Kidney epithelial cell (primary cell): ENCODE results near the gene THAP7. TPM values are rescaled to one million over a fixed set of nuclear protein-coding genes. Genes with fewer than 3 reads are reported as not detected.

Source experiments
- DNase-seq: peaks from one replicate; pipeline ENCODE4 v3.0.0-alpha.2; 2010; ENCODE audit warnings: low read depth
- H3K27me3 ChIP-seq: 2 replicates; pipeline ENCODE4 v1.6.0; 2011; ENCODE audit warnings: low read length; ENCODE audit not compliant: control insufficient read depth, insufficient read depth
- H3K36me3 ChIP-seq: 2 replicates; pipeline ENCODE4 v1.5.1; 2011; ENCODE audit warnings: low read length; ENCODE audit not compliant: control insufficient read depth, insufficient read depth
- H3K4me3 ChIP-seq: 2 replicates; pipeline ENCODE4 v1.5.1; 2011; ENCODE audit warnings: low read depth, mild to moderate bottlenecking, control low read depth, low read length
- total RNA-seq: library from RNA; depleted of rRNA; stranded (reverse); fragments of >200 nt; gene quantifications from 2 replicates; pipeline ENCODE4 v1.2.3, GENCODE V29; 2015
- TF ChIP-seq, protein P1 (sequence below): IDR thresholded peaks from 2 replicates; pipeline ENCODE4 v1.5.1; 2011; ENCODE audit warnings: mild to moderate bottlenecking, moderate library complexity, low read length, control low read depth, inconsistent platforms; ENCODE audit not compliant: insufficient read depth, poor library complexity, severe bottlenecking

The THAP7 gene
- total RNA-seq, 1 donor from 2014 or later = 37.9 TPM

DNA sequence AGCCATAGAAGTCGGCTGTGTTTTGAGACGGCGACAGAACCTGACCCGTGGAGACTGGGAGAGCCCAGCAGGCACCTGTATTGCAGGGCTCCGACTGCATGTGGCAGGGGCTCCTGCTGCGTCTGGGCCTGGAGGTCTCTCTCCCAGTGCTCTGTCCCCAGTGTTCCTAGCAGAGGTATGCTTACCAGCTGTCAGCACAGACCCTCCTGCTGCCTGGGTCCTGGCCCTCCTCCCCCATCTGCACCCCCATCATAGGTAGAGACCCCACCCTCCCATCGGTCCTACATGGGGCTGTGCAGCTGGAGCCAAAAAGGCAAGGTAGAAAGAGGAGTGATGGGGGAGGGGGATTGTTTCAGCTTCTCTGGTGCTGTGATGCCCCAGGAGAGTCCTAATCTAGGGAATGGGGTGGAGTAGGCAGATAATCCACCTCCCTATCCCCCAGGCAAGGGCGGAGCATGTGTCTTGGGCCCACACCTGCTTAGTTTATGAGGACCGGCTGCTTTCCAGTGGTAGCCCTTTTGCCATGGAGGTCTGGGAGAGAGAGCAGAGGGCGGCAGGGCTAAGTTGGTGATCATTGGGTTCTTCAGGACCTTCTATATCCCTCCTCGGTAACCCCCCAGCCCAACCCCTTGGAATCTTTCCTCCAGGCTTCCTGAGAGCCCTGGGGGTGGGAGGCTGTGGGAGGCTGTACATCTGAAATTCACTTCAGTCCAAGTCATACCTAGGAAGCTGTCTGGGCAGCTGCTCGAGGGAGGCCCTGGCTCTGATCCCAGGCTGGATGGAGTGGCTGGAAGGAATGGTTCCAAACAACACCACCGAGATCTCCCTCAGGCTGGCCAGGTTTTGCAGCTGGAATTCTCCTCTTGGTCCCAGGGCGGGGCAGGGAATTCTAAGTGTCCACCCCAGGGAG, 25.1 kb upstream of the THAP7 start:
- no peak for DNase-seq
- no peak overlapping the region for H3K4me3 ChIP-seq
- H3K36me3 ChIP-seq = no peaks in the 10 kb centered on the region
- peaks cover 15% of the 10 kb centered on the region for H3K27me3 ChIP-seq
- TF ChIP-seq, protein P1, sequence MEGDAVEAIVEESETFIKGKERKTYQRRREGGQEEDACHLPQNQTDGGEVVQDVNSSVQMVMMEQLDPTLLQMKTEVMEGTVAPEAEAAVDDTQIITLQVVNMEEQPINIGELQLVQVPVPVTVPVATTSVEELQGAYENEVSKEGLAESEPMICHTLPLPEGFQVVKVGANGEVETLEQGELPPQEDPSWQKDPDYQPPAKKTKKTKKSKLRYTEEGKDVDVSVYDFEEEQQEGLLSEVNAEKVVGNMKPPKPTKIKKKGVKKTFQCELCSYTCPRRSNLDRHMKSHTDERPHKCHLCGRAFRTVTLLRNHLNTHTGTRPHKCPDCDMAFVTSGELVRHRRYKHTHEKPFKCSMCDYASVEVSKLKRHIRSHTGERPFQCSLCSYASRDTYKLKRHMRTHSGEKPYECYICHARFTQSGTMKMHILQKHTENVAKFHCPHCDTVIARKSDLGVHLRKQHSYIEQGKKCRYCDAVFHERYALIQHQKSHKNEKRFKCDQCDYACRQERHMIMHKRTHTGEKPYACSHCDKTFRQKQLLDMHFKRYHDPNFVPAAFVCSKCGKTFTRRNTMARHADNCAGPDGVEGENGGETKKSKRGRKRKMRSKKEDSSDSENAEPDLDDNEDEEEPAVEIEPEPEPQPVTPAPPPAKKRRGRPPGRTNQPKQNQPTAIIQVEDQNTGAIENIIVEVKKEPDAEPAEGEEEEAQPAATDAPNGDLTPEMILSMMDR = no peak

- no peak for DNase-seq
These were observed 24.1 kb upstream of the THAP7 start for GRCh38 chr22:21025763-21026755.

DNA sequence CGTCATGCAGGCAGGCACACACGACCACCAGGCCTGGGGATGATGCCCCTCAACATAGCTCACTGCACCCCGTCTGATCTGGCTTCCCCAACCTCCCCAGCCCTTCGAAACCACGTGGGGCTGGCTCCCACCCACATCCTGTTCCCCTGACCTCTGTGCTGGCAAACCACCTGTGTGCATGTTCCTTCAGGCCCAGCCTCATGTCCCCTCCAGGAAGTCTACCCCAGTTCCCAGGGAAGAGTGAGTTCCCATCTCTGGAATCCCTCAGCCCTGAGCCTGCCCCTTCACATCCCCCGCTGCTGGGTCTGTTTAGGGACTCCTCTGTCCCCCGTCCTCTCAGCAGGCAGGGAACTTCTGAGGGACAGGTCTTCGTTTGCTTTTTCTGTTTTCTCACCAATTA, 23.3 kb upstream of the THAP7 start:
- Histone ChIP-seq H3K36me3 (no peaks in the 10 kb centered on the region), H3K4me3 (no peak overlapping the region), H3K27me3 (peaks cover 2% of the 10 kb centered on the region)
- DNase-seq = no peak
- TF ChIP-seq, protein P1 = no peak

More at GRCh38 chr22:21025763-21026755, 24.1 kb upstream of the THAP7 start:
- Histone ChIP-seq H3K27me3 (peaks cover 5% of the 10 kb centered on the region), H3K4me3 (no peak overlapping the region), H3K36me3 (no peaks in the 10 kb centered on the region)
- TF ChIP-seq, protein P1 = no peak

- TF ChIP-seq, protein P1 = no peak
- Histone ChIP-seq H3K4me3 (no peak overlapping the region), H3K36me3 (no peaks in the 10 kb centered on the region), H3K27me3 (peaks cover 2% of the 10 kb centered on the region)
- no peak for DNase-seq
These were observed 21.2 kb upstream of the THAP7 start for GRCh38 chr22:21022955-21023614.

- DNase-seq = no peak
- TF ChIP-seq, protein P1 = no peak
- H3K27me3 ChIP-seq = peaks cover 2% of the 10 kb centered on the region
- H3K4me3 ChIP-seq = no peak overlapping the region
- no peaks in the 10 kb centered on the region for H3K36me3 ChIP-seq
These were observed 20.6 kb upstream of the THAP7 start for GRCh38 chr22:21022507-21022906.
